GM12878 (cell line): ENCODE results near the gene GABBR2. TPM values are rescaled to one million over a fixed set of nuclear protein-coding genes. Genes with fewer than 3 reads are reported as not detected.

Experiments used
- ATAC-seq: fragments of 200-7000 bp; cut with Tn5 transposase; 3 replicates; pipeline ENCODE4 v1.9.1; 2020; ENCODE audit warnings: mild to moderate bottlenecking, moderate library complexity
- BruUV-seq: library from RNA; stranded (reverse); fragments of 400-500 nt; replicated peaks from 2 replicates; lab custom pipeline; 2021; lab: Mats Ljungman, UMichigan
- CTCF ChIA-PET: fragments of 300-600 bp; sonication (Branson Sonifier 250); formaldehyde crosslinking; extraction: SDS; loops from one replicate; lab custom pipeline; 2021; ENCODE audit warnings: inconsistent platforms; lab: Yijun Ruan, JAX
- POLR2A ChIA-PET: fragments of 350-600 bp; formaldehyde crosslinking; extraction: SDS; loops from one replicate; lab custom pipeline; 2021; ENCODE audit warnings: inconsistent platforms; lab: Charles Lee
- RAD21 ChIA-PET: fragments of 300-600 bp; sonication (Branson Sonifier 250); formaldehyde crosslinking; loops from one replicate; lab custom pipeline; 2023; ENCODE audit warnings: antibody characterized with exemption; ENCODE audit not compliant: unreplicated experiment; lab: Charles Lee
- SMC1A ChIA-PET: fragments of 300-600 bp; sonication (Branson Sonifier 250); formaldehyde crosslinking; loops from one replicate; lab custom pipeline; 2023; ENCODE audit not compliant: unreplicated experiment, uncharacterized antibody; lab: Charles Lee
- DNase-seq: peaks from one replicate; pipeline ENCODE4 v3.0.0-alpha.2; 2011; ENCODE audit warnings: low read depth, low spot score
- FAIRE-seq: peaks from 3 replicates; lab custom pipeline; 2011; peaks lifted over from hg19 to GRCh38; lab: Jason Lieb, UNC
- H2AFZ ChIP-seq: 2 replicates; pipeline ENCODE4 v1.6.0; 2011; ENCODE audit warnings: low read depth, low read length, control low read depth; ENCODE audit not compliant: control insufficient read depth
- H3K27ac ChIP-seq: 2 replicates; pipeline ENCODE4 v1.5.1; 2011; ENCODE audit warnings: control low read depth; ENCODE audit not compliant: control insufficient read depth, insufficient read depth
- H3K27me3 ChIP-seq, 2 experiments: replicated peaks in 1 of 2; 2 replicates each; pipeline versions ENCODE4 v1.6.0 to v1.6.1; 2011; ENCODE audit warnings: low read length in 1 of 2; ENCODE audit not compliant: control insufficient read depth in 2 of 2, insufficient read depth in 2 of 2
- H3K36me3 ChIP-seq, 2 experiments: 2 replicates each; pipeline ENCODE4 v1.5.1; 2011; ENCODE audit warnings: low read length in 1 of 2; ENCODE audit not compliant: control insufficient read depth in 2 of 2, insufficient read depth in 2 of 2
- H3K4me1 ChIP-seq: 2 replicates; pipeline ENCODE4 v1.6.1; 2011; ENCODE audit warnings: mild to moderate bottlenecking, low read length, moderate library complexity, mixed read lengths; ENCODE audit not compliant: control insufficient read depth, insufficient read depth
- H3K4me2 ChIP-seq: 2 replicates; pipeline ENCODE4 v1.6.0; 2011; ENCODE audit warnings: control low read depth; ENCODE audit not compliant: control insufficient read depth, insufficient read depth
- H3K4me3 ChIP-seq: fragments of 200-600 bp; sonication (generic); 2 replicates; pipeline ENCODE4 v1.5.1; 2016
- H3K79me2 ChIP-seq: 2 replicates; pipeline ENCODE4 v1.6.0; 2011; ENCODE audit warnings: low read length; ENCODE audit not compliant: control insufficient read depth, insufficient read depth
- H3K9ac ChIP-seq: 2 replicates; pipeline ENCODE4 v1.8.0; 2011; ENCODE audit warnings: low read length, control low read depth, mixed read lengths; ENCODE audit not compliant: control insufficient read depth, insufficient read depth
- H3K9me3 ChIP-seq: replicated peaks from 3 replicates; pipeline ENCODE4 v1.5.1; 2011; ENCODE audit warnings: mild to moderate bottlenecking, low read length; ENCODE audit not compliant: control insufficient read depth, insufficient read depth
- H4K20me1 ChIP-seq: 2 replicates; pipeline ENCODE4 v1.6.0; 2011; ENCODE audit not compliant: control insufficient read depth, insufficient read depth
- CHD4 ChIP-seq: fragments of 200-600 bp; sonication (generic); IDR thresholded peaks from 2 replicates; pipeline ENCODE4 v1.6.1; 2016; ENCODE audit warnings: mild to moderate bottlenecking
- ETV6 ChIP-seq, 2 experiments: fragments of 450-650 bp in 1 of 2; IDR thresholded peaks in 1 of 2; conservative IDR thresholded peaks in 1 of 2; 2 replicates each; pipeline ENCODE4 v1.6.1; 2014; ENCODE audit warnings: antibody characterized with exemption in 1 of 2, borderline replicate concordance in 1 of 2, low read depth in 1 of 2, mild to moderate bottlenecking in 1 of 2, moderate library complexity in 1 of 2
- FOS ChIP-seq: IDR thresholded peaks from 3 replicates; pipeline ENCODE4 v1.6.1; 2011; ENCODE audit warnings: borderline replicate concordance; ENCODE audit not compliant: insufficient read length; ENCODE audit errors: extremely low read depth
- GATAD2B ChIP-seq: fragments of 450-650 bp; conservative IDR thresholded peaks from 2 replicates; pipeline ENCODE4 v1.6.1; 2017; ENCODE audit warnings: low read depth, mild to moderate bottlenecking, moderate library complexity
- IKZF2 ChIP-seq, 2 experiments: fragments of 450-650 bp; IDR thresholded peaks; 2 replicates each; pipeline ENCODE4 v1.6.1; 2017; ENCODE audit warnings: mild to moderate bottlenecking in 2 of 2, moderate library complexity in 2 of 2
- MTA2 ChIP-seq: fragments of 450-650 bp; IDR thresholded peaks from 2 replicates; pipeline ENCODE4 v1.6.1; 2016; ENCODE audit warnings: low read depth, mild to moderate bottlenecking, moderate library complexity
- NBN ChIP-seq: fragments of 450-650 bp; IDR thresholded peaks from 2 replicates; pipeline ENCODE4 v1.6.1; 2016
- RAD51 ChIP-seq: fragments of 450-650 bp; IDR thresholded peaks from 2 replicates; pipeline ENCODE4 v1.6.1; 2016; ENCODE audit warnings: moderate library complexity, mild to moderate bottlenecking, inconsistent platforms
- SIN3A ChIP-seq: IDR thresholded peaks from 2 replicates; pipeline ENCODE4 v1.6.1; 2012; ENCODE audit warnings: low read depth, low read length, improper control_type of control experiment
- SMAD5 ChIP-seq: IDR thresholded peaks from 2 replicates; pipeline ENCODE4 v1.6.1; 2016; ENCODE audit warnings: antibody characterized with exemption, low read depth
- STAT3 ChIP-seq: IDR thresholded peaks from 2 replicates; pipeline ENCODE4 v1.6.1; 2011; ENCODE audit warnings: low read depth, low read length, improper control_type of control experiment
- TCF3 ChIP-seq: IDR thresholded peaks from 2 replicates; pipeline ENCODE4 v1.6.1; 2012; ENCODE audit warnings: low read depth, mild to moderate bottlenecking, low read length, borderline replicate concordance; ENCODE audit not compliant: insufficient read depth
- ZBED1 ChIP-seq: IDR thresholded peaks from 2 replicates; pipeline ENCODE4 v1.6.1; 2016; ENCODE audit warnings: borderline replicate concordance
- WGBS: methylation state at CpG from one replicate; pipeline ENCODE4 v1.1.6; 2016; ENCODE audit warnings: low lambda C conversion rate; ENCODE audit not compliant: insufficient replicate concordance, insufficient coverage; ENCODE audit errors: missing lambda C conversion rate; 5-methylcytosine and 5-hydroxymethylcytosine counted together
- in situ Hi-C: fragments of 300-500 bp; cut with MboI; formaldehyde crosslinking; loops from 9 replicates; pipeline ENCODE4 v1.14.3; 2018; ENCODE audit warnings: mixed read lengths
- intact Hi-C: fragments of 100-400 bp; cut with micrococcal nuclease; formaldehyde crosslinking; loops from one replicate; pipeline ENCODE4 v1.14.2; 2022; ENCODE audit not compliant: unreplicated experiment
- polyA plus RNA-seq, 11 experiments: library from polyadenylated mRNA; depleted of rRNA in 4 of 11; unstranded in 6 of 11; stranded (reverse) in 5 of 11; fragments of >200 nt; fragmentation: Nextera tagmentation in 4 of 11; fragmentation: Illumina TruSeq in 1 of 11; extraction: Ambion mirVana in 4 of 11; extraction: Trizol in 1 of 11; gene quantifications; 1 replicate in 1 of 11; 2 replicates in 10 of 11; pipeline versions ENCODE4 v1.2.1 to v1.2.3, GENCODE V29; 2011 to 2016; ENCODE audit warnings: inconsistent platforms in 2 of 11, missing spikeins in 2 of 11, low read depth in 1 of 11
- total RNA-seq, 4 experiments: library from RNA; depleted of rRNA in 3 of 4; stranded (reverse); fragments of >200 nt in 3 of 4; fragmentation: Illumina TruSeq in 1 of 4; extraction: Trizol in 1 of 4; gene quantifications; 2 replicates each; pipeline versions ENCODE4 v1.2.1 to v1.2.3, GENCODE V29; 2013 to 2021

Gene GABBR2
- total and polyA plus RNA-seq, 10 of the 15 experiments (the other 5 are each of a cell fraction or from before 2014, with no cell fraction given) = 0.02 to 2.2 (median 0.06) TPM; not detected in 2

DNA sequence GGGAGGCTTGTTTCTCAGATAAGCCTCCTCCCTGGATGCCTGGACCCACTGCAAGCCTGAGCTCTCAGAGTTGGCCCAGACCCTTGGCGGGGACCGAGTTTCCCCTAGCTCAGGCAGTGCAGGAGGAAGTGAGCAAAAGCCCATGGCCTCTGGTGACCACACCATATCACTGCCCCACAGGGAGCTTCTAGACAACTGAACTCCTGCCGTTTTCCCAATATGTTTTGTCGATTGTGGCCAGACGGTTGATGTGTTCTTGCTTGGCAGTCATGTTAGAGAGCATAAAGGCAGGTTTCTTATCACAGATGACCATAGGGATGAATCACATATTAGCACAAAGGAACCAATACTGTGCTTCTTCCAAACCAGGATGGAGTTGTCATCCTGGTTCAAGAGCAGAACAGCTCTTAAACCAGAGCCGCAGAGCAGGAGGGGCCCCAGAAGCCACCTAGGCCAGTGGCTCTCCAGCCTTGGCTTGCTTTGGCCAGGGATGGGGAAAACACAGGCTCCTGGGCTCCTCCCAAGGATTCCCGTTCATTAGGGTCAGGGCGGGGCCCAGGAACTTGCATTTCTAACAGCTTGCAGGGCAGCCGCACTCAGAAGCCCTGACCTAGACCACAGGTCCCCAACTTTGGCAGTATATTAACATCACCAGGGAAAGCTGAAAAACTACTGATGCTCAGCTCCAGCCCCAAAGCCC, 340.2 kb downstream of the GABBR2 start:
- BruUV-seq = no TSS peak
- DNase-seq = no peak
- Histone ChIP-seq H3K9me3 (peaks cover 1% of the 10 kb centered on the region), H3K9ac (no peak overlapping the region), H3K79me2 (no peaks in the 10 kb centered on the region), H3K27me3 (no peaks in the 10 kb centered on the region; a peak in 1 of 4 replicates), H4K20me1 (no peaks in the 10 kb centered on the region), H3K4me3 (no peak overlapping the region), H3K4me2 (no peak overlapping the region), H3K36me3 (no peaks in the 10 kb centered on the region), H2AFZ (no peak overlapping the region), H3K4me1 (no peaks in the 10 kb centered on the region), H3K27ac (no peak overlapping the region)
- TF ChIP-seq TCF3 (no peak), STAT3 (no peak), ZBED1 (no peak), SMAD5 (no peak), GATAD2B (no peak), ETV6 (conservative IDR thresholded peaks at IDR 0.05 in 1 of 2, IDR thresholded peaks at IDR 0.05 in 1 of 2; ENCODE audit: borderline replicate concordance in 1 of 2, low read depth in 1 of 2) (no peak), RAD51 (no peak), IKZF2 (IDR thresholded peaks at IDR 0.05) (no peak), NBN (no peak), SIN3A (no peak), FOS (no peak), MTA2 (no peak), CHD4 (no peak)
- CTCF ChIA-PET = no interaction called here
- POLR2A ChIA-PET = interaction anchor here (0.7 kb wide), 1 partner anchor 69 kb away, joined by 3 read pairs; no protein-coding TSS in a partner anchor
- intact Hi-C loops = no loop called here
- in situ Hi-C loops = no loop called here
- FAIRE-seq = no peak
- 62% methylated on average over 9 of the region's 9 CpGs for WGBS
- RAD21 ChIA-PET = no interaction called here
- no peak for ATAC-seq
- SMC1A ChIA-PET = no interaction called here
